Erythroblast (primary cell): Measurements from ENCODE around the gene PPP2R5C.

Experiments
- GATA1 ChIP-seq: IDR thresholded peaks from 2 replicates; pipeline ENCODE4 v1.6.1; 2011; ENCODE audit warnings: low read depth, mild to moderate bottlenecking, control low read depth, low read length, moderate library complexity
- POLR2A ChIP-seq: IDR thresholded peaks from 2 replicates; pipeline ENCODE4 v1.6.1; 2011; ENCODE audit warnings: mild to moderate bottlenecking, low read length

- TF ChIP-seq POLR2A (no peak), GATA1 (no peak)
These were observed 60.0 kb downstream of the PPP2R5C start for GRCh38 chr14:101821528-101821927.
